ENCODE results near the gene TSHZ2. TPM values are rescaled to one million over a fixed set of nuclear protein-coding genes. Genes with fewer than 3 reads are reported as not detected.

The TSHZ2 gene
- total RNA-seq, 3 donors from 2014 or later = 31.7 to 106 (median 59.6) TPM

- TF ChIP-seq POLR2AphosphoS5 (IDR thresholded peaks at IDR 0.05) (no peak), POLR2A (IDR thresholded peaks at IDR 0.05) (no peak), CTCF (IDR thresholded peaks at IDR 0.05) (no peak)
- Histone ChIP-seq H3K36me3 (no peaks in the 10 kb centered on the region), H3K4me3 (no peak overlapping the region), H3K4me1 (no peaks in the 10 kb centered on the region), H3K27ac (no peak overlapping the region), H3K9me3 (no peaks in the 10 kb centered on the region), H3K27me3 (no peaks in the 10 kb centered on the region)
- intact Hi-C loops (cut with DNase I; ENCODE audit: low total_unique reads) = no loop called here
- DNase-seq (ENCODE audit: low spot score in 2 of 2) = no peak
Measured at GRCh38 chr20:53016534-53017042, 44.4 kb downstream of the TSHZ2 start.

DNA sequence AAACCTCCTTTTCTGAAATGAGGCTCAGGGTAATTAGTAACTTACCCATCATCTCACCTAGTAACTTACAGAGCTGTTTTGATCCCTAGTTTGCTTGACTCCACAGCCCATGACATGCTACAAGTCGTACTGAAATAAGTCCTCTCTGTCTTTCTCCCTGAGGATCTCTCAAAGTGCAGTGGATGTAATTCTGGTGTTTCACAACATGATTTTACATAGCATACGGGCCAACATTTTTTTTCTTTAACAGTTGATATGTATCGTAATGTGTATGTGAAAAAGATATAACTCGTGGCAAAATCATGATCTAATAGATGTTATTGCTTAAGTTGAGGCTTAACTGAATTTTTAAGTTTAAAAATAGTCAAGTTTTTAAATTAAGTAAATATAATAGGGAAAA, 45.0 kb downstream of the TSHZ2 start:
- Histone ChIP-seq H3K36me3 (no peaks in the 10 kb centered on the region), H3K27ac (no peak overlapping the region), H3K4me3 (no peak overlapping the region), H3K27me3 (no peaks in the 10 kb centered on the region), H3K9me3 (no peaks in the 10 kb centered on the region), H3K4me1 (no peaks in the 10 kb centered on the region)
- intact Hi-C loops (cut with DNase I; ENCODE audit: low total_unique reads) = no loop called here
- DNase-seq (ENCODE audit: low spot score in 2 of 2) = no peak
- no peak for TF ChIP-seq POLR2AphosphoS5 (IDR thresholded peaks at IDR 0.05)
- TF ChIP-seq CTCF (IDR thresholded peaks at IDR 0.05) = no peak
- no peak for TF ChIP-seq POLR2A (IDR thresholded peaks at IDR 0.05)

DNA sequence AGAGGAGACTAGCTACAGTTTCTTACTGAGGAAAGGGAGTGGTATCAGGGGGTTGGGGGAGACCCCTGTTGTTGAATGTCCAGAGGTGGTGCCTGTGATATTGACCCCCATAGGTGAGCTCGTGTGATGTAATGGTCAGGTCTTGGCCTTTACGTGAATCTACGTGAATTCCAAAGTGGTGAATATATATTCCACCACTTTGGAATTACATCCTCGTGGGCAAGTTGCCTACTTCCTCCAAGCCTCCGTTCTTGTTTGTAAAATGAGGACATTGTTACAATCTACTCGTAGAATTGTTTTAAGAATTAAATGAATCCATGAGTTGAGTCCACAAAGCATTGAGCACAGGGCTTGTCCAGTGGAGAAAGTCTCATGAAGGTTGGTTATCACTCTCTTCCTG, 47.3 kb downstream of the TSHZ2 start:
- DNase-seq (ENCODE audit: low spot score in 2 of 2) = no peak
- intact Hi-C loops (cut with DNase I; ENCODE audit: low total_unique reads) = no loop called here
- Histone ChIP-seq H3K4me1 (no peaks in the 10 kb centered on the region), H3K27ac (peak overlapping the region; percentile 89), H3K4me3 (no peak overlapping the region), H3K9me3 (no peaks in the 10 kb centered on the region), H3K36me3 (no peaks in the 10 kb centered on the region), H3K27me3 (no peaks in the 10 kb centered on the region)
- TF ChIP-seq POLR2A (IDR thresholded peaks at IDR 0.05) = no peak
- TF ChIP-seq POLR2AphosphoS5 (IDR thresholded peaks at IDR 0.05) = no peak
- no peak for TF ChIP-seq CTCF (IDR thresholded peaks at IDR 0.05)

DNA sequence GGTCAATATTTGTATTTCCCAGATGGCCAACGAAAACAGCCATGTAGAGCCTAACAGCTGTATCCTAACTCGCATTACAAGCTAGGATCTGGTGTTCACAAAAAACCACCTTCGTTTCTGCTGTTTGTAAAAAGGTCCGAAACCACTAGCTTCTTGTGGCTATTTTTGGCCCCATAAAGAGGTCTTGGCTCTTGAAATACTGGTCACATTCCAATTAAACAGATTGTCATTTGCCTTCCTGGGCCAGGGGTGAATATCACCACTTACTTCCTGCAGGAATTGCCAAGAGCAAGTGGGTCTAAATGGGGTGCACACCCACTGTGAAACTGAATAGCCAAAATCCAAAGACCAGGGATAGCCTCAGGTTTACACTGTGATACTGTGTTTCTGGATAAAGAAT, 48.2 kb downstream of the TSHZ2 start:
- no peak for TF ChIP-seq CTCF (IDR thresholded peaks at IDR 0.05)
- peak in 1 of 3 donors; percentile 15 for TF ChIP-seq POLR2AphosphoS5 (IDR thresholded peaks at IDR 0.05)
- TF ChIP-seq POLR2A (IDR thresholded peaks at IDR 0.05) = no peak
- no peaks in the 10 kb centered on the region for H3K27me3 ChIP-seq
- no peaks in the 10 kb centered on the region for H3K9me3 ChIP-seq
- H3K4me1 ChIP-seq = no peaks in the 10 kb centered on the region
- H3K27ac ChIP-seq = peak overlapping the region; percentile 89
- no peaks in the 10 kb centered on the region for H3K36me3 ChIP-seq
- peak overlapping the region in 1 of 3 donors; percentile 22 for H3K4me3 ChIP-seq
- intact Hi-C loops (cut with DNase I; ENCODE audit: low total_unique reads) = no loop called here
- no peak for DNase-seq (ENCODE audit: low spot score in 2 of 2)

DNA sequence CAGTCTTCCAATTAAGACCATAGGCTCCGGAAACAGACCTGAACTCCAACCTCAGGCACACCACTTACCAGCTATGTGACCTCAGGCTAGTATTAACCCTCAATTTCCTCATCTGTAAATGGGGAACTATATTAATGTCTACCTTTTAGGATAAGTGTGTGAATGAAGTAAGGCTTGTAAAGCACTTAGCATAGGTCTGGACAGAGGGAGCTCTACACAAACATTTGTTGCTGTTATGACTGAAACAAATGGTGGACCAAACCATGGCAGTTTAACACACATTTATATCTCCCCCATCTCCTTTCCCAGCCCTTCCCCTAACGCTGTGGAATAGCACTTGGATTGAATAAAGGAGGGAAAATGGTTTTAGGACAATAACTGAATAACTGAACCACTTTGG, 48.7 kb downstream of the TSHZ2 start:
- intact Hi-C loops (cut with DNase I; ENCODE audit: low total_unique reads) = no loop called here
- H3K27ac ChIP-seq = peak overlapping the region; percentile 89
- TF ChIP-seq POLR2AphosphoS5 (IDR thresholded peaks at IDR 0.05) (no peak), CTCF (IDR thresholded peaks at IDR 0.05) (no peak), POLR2A (IDR thresholded peaks at IDR 0.05) (no peak)
- no peaks in the 10 kb centered on the region for H3K36me3 ChIP-seq
- no peaks in the 10 kb centered on the region for H3K9me3 ChIP-seq
- H3K4me3 ChIP-seq = no peak overlapping the region
- H3K27me3 ChIP-seq = no peaks in the 10 kb centered on the region
- no peaks in the 10 kb centered on the region for H3K4me1 ChIP-seq
- DNase-seq (ENCODE audit: low spot score in 2 of 2) = no peak

All from breast epithelium (tissue), 4 donors.